GM12878 (cell line): ENCODE results near the gene ENPP7.
A peak's percentile ranks its signal among the peaks of the same experiment; 100 is the strongest.

Source experiments
- ATF2 ChIP-seq: IDR thresholded peaks from 2 replicates; pipeline ENCODE4 v1.6.1; 2012; ENCODE audit warnings: low read length, inconsistent platforms
- ATF7 ChIP-seq: fragments of 450-650 bp; IDR thresholded peaks from 2 replicates; pipeline ENCODE4 v1.6.1; 2016; ENCODE audit warnings: low read depth, mild to moderate bottlenecking
- CHD1 ChIP-seq: IDR thresholded peaks from 2 replicates; pipeline ENCODE4 v1.6.1; 2012; ENCODE audit warnings: low read depth, low read length, improper control_type of control experiment
- CTCF ChIP-seq, 3 experiments: IDR thresholded peaks in 2 of 3; conservative IDR thresholded peaks in 1 of 3; 2 replicates each; pipeline ENCODE4 v1.5.1; 2011; ENCODE audit warnings: low read depth in 3 of 3, low read length in 3 of 3, mild to moderate bottlenecking in 3 of 3, control low read depth in 2 of 3, moderate library complexity in 2 of 3, inconsistent platforms in 1 of 3, mixed read lengths in 1 of 3; ENCODE audit not compliant: control insufficient read depth in 2 of 3, insufficient read depth in 1 of 3; ENCODE audit errors: extremely low read depth in 1 of 3
- EP300 ChIP-seq, 2 experiments: fragments of 150-350 bp in 1 of 2; IDR thresholded peaks; 2 replicates each; pipeline ENCODE4 v1.6.1; 2011 to 2012; ENCODE audit warnings: low read depth in 2 of 2, low read length in 2 of 2, borderline replicate concordance in 1 of 2, improper control_type of control experiment in 1 of 2, inconsistent platforms in 1 of 2; ENCODE audit not compliant: control insufficient read depth in 1 of 2
- ESRRA ChIP-seq: IDR thresholded peaks from 2 replicates; pipeline ENCODE4 v1.6.1; 2012; ENCODE audit warnings: mild to moderate bottlenecking, low read length, improper control_type of control experiment
- HDGF ChIP-seq: fragments of 450-650 bp; IDR thresholded peaks from 2 replicates; pipeline ENCODE4 v1.6.1; 2016; ENCODE audit warnings: antibody characterized with exemption
- MTA2 ChIP-seq: fragments of 450-650 bp; IDR thresholded peaks from 2 replicates; pipeline ENCODE4 v1.6.1; 2016; ENCODE audit warnings: low read depth, mild to moderate bottlenecking, moderate library complexity
- SIX5 ChIP-seq: IDR thresholded peaks from 2 replicates; pipeline ENCODE4 v1.6.1; 2011; ENCODE audit warnings: mild to moderate bottlenecking, low read depth, low read length, moderate library complexity; ENCODE audit not compliant: severe bottlenecking
- SUZ12 ChIP-seq: fragments of 200-600 bp; sonication (generic); IDR thresholded peaks from one replicate; pipeline ENCODE4 v1.6.1; 2018; ENCODE audit warnings: antibody characterized with exemption, mild to moderate bottlenecking; ENCODE audit not compliant: unreplicated experiment
- TAF1 ChIP-seq: IDR thresholded peaks from 2 replicates; pipeline ENCODE4 v1.6.1; 2011; ENCODE audit warnings: mild to moderate bottlenecking, low read depth, low read length, borderline replicate concordance
- ZBTB11 ChIP-seq: fragments of 450-650 bp; formaldehyde crosslinking; IDR thresholded peaks from 2 replicates; pipeline ENCODE4 v1.5.0; 2022; ENCODE audit warnings: mild to moderate bottlenecking, missing genetic modification characterization

- TF ChIP-seq CTCF (IDR thresholded peaks at IDR 0.05 in 2 of 3, conservative IDR thresholded peaks at IDR 0.05 in 1 of 3; ENCODE audit: control insufficient read depth in 2 of 3, extremely low read depth in 1 of 3, insufficient read depth in 1 of 3, low read depth in 3 of 3, low read length in 3 of 3) (peak; percentile 50 to 82 (median 72)), MTA2 (no peak), ZBTB11 (CRISPR knock-in tag) (no peak), CHD1 (no peak), ESRRA (no peak), SIX5 (no peak), ATF2 (no peak), SUZ12 (no peak), TAF1 (no peak), EP300 (IDR thresholded peaks at IDR 0.05; ENCODE audit: borderline replicate concordance in 1 of 2, control insufficient read depth in 1 of 2, low read depth in 2 of 2, low read length in 2 of 2) (no peak), ATF7 (no peak), HDGF (no peak)
Measured at GRCh38 chr17:79789943-79790804, 59.4 kb downstream of the ENPP7 start.
